Uterus (tissue), 2 donors: Measurements from ENCODE around the gene POU2AF3.

Experiments
- POLR2A ChIP-seq, 2 donors: fragments of 450-650 bp; IDR thresholded peaks; one replicate each; pipeline ENCODE4 v1.6.1; 2016; ENCODE audit warnings: antibody characterized with exemption in 2 of 2, mild to moderate bottlenecking in 1 of 2, moderate library complexity in 1 of 2
- TF ChIP-seq, protein P1 (sequence below), 4 experiments: fragments of 200-600 bp in 2 of 4; fragments of 450-650 bp in 2 of 4; sonication (generic) in 2 of 4; IDR thresholded peaks; one replicate each; pipeline ENCODE4 v1.5.1; 2016 to 2019; ENCODE audit warnings: antibody characterized with exemption in 4 of 4, mild to moderate bottlenecking in 2 of 4, moderate library complexity in 1 of 4

DNA sequence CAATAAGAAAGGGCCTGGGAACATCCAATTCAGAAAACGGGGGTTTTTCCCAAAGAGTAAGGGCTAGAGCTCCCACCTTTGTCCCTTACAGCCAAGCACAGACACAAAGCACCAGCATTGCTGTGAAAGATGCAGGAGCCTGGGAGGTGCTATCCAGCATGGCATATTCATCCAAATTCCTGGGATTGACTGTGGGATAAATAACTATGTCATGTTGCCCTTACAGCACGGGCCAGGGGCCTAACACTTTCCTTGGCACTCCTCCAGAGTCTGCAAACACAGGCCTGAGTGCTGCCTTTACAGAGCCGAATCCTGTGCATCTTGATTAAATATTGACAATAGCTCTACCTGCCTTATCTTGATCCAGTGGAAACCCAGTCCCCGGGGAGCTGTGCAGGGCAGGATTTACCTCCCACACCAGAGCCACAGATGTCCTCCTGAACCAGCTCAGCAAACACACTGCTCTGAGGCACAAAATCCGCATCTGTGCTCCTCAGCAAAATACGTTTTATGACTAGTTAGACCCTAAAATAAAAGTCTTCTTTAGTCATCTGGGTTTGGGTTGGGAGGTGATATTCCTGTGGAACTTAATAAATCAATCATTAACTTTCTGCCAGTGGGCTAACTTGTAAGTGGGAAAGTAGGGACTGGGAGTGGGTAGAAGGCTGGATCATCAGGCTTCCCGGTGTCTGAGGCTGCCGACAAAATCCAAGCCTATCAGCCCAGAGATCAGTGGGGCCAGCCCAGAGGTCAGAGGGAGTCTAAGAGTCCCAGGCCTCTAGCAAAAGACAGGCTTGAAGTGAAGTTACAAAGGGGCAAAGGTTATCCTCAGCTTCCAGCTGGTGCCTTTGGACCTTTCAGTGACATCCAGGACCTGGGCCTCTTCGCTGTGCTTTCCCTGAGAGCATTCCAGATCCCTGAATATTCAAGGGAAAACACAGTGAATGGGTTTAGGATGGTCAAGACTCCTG is 36.5 kb downstream of the POU2AF3 start:
- TF ChIP-seq POLR2A (IDR thresholded peaks at IDR 0.05), result no peak
- TF ChIP-seq, protein P1, sequence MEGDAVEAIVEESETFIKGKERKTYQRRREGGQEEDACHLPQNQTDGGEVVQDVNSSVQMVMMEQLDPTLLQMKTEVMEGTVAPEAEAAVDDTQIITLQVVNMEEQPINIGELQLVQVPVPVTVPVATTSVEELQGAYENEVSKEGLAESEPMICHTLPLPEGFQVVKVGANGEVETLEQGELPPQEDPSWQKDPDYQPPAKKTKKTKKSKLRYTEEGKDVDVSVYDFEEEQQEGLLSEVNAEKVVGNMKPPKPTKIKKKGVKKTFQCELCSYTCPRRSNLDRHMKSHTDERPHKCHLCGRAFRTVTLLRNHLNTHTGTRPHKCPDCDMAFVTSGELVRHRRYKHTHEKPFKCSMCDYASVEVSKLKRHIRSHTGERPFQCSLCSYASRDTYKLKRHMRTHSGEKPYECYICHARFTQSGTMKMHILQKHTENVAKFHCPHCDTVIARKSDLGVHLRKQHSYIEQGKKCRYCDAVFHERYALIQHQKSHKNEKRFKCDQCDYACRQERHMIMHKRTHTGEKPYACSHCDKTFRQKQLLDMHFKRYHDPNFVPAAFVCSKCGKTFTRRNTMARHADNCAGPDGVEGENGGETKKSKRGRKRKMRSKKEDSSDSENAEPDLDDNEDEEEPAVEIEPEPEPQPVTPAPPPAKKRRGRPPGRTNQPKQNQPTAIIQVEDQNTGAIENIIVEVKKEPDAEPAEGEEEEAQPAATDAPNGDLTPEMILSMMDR (IDR thresholded peaks at IDR 0.05), result no peak
